DOHH2 (cell line): Measurements from ENCODE around the gene ZNF683.

ENCODE experiments used
- H3F3A ChIP-seq: fragments of 200-600 bp; sonication (generic), shearing (Covaris generic); 2 replicates; pipeline ENCODE4 v1.6.0; 2016; ENCODE audit warnings: antibody characterized with exemption, mild to moderate bottlenecking; ENCODE audit not compliant: control insufficient read depth, insufficient read depth
- H3K27ac ChIP-seq: fragments of 200-600 bp; sonication (generic); 2 replicates; pipeline ENCODE4 v1.5.1; 2014; ENCODE audit warnings: low read depth, mild to moderate bottlenecking, low read length, moderate library complexity
- H3K27me3 ChIP-seq: fragments of 200-600 bp; sonication (generic); 2 replicates; pipeline ENCODE4 v1.6.1; 2014; ENCODE audit warnings: mild to moderate bottlenecking, low read length, mixed read lengths; ENCODE audit not compliant: control insufficient read depth
- H3K36me3 ChIP-seq: fragments of 200-600 bp; sonication (generic); 2 replicates; pipeline ENCODE4 v1.6.1; 2014; ENCODE audit warnings: mild to moderate bottlenecking, low read length, moderate library complexity, mixed read lengths; ENCODE audit not compliant: control insufficient read depth
- H3K4me1 ChIP-seq: fragments of 200-600 bp; sonication (generic); 2 replicates; pipeline ENCODE4 v1.6.1; 2014; ENCODE audit warnings: mild to moderate bottlenecking, low read length, mixed read lengths; ENCODE audit not compliant: control insufficient read depth
- H3K4me2 ChIP-seq: fragments of 200-600 bp; sonication (generic); 2 replicates; pipeline ENCODE4 v1.6.0; 2014; ENCODE audit warnings: mild to moderate bottlenecking, low read length, moderate library complexity
- H3K4me3 ChIP-seq: fragments of 200-600 bp; sonication (generic); 2 replicates; pipeline ENCODE4 v1.5.1; 2014; ENCODE audit warnings: mild to moderate bottlenecking, low read length, mixed read lengths
- H3K79me2 ChIP-seq: fragments of 200-600 bp; sonication (generic); 2 replicates; pipeline ENCODE4 v1.6.1; 2014; ENCODE audit warnings: mild to moderate bottlenecking, low read length, mixed read lengths; ENCODE audit not compliant: control insufficient read depth
- H3K9me2 ChIP-seq: fragments of 200-600 bp; sonication (generic); replicated peaks from 2 replicates; pipeline ENCODE4 v1.6.1; 2014; ENCODE audit warnings: mild to moderate bottlenecking, low read length, mixed read lengths; ENCODE audit not compliant: control insufficient read depth
- H3K9me3 ChIP-seq: fragments of 200-600 bp; sonication (generic); 2 replicates; pipeline ENCODE4 v1.6.1; 2014; ENCODE audit warnings: antibody characterized with exemption, low read length, mixed read lengths; ENCODE audit not compliant: control insufficient read depth, insufficient read depth
- H4K20me1 ChIP-seq: fragments of 200-600 bp; sonication (generic); 2 replicates; pipeline ENCODE4 v1.6.0; 2014; ENCODE audit warnings: low read depth, mild to moderate bottlenecking, antibody characterized with exemption, low read length, moderate library complexity; ENCODE audit not compliant: control insufficient read depth, insufficient read depth
- CTCF ChIP-seq: fragments of 200-600 bp; sonication (generic); IDR thresholded peaks from one replicate; pipeline ENCODE4 v1.5.1; 2014; ENCODE audit warnings: antibody characterized with exemption, mild to moderate bottlenecking, low read depth, low read length; ENCODE audit not compliant: poor library complexity, severe bottlenecking
- EZH2phosphoT487 ChIP-seq: fragments of 200-600 bp; sonication (generic); IDR thresholded peaks from 2 replicates; pipeline ENCODE4 v1.6.1; 2017; ENCODE audit warnings: borderline replicate concordance, mild to moderate bottlenecking, antibody characterized with exemption, low read length, moderate library complexity, mixed read lengths

Gene ZNF683

GRCh38 chr1:26318338-26319064 is 54.0 kb downstream of the ZNF683 start:
- H3K36me3 ChIP-seq: peaks cover 32% of the 10 kb centered on the region
- H3K4me3 ChIP-seq: peak overlapping the region; percentile 81
- H4K20me1 ChIP-seq: no peaks in the 10 kb centered on the region
- H3K27ac ChIP-seq: peak overlapping the region; percentile 90
- peaks cover 28% of the 10 kb centered on the region for H3F3A ChIP-seq
- H3K4me1 ChIP-seq: peaks cover 95% of the 10 kb centered on the region
- H3K4me2 ChIP-seq: peak overlapping the region; percentile 80
- no peaks in the 10 kb centered on the region for H3K27me3 ChIP-seq
- no peaks in the 10 kb centered on the region for H3K9me3 ChIP-seq
- no peaks in the 10 kb centered on the region for H3K9me2 ChIP-seq
- peaks cover 31% of the 10 kb centered on the region for H3K79me2 ChIP-seq
- no peak for TF ChIP-seq EZH2phosphoT487
- no peak for TF ChIP-seq CTCF

GRCh38 chr1:26317612-26318337 is 54.8 kb downstream of the ZNF683 start, which contains the start of gene CD52:
CD52 (plus strand) TSS chr1:26317958; CDS start chr1:26318018, 60 bp downstream.
- Histone ChIP-seq H3K4me3 (peak within 1 kb of the TSS; percentile 81), H3K27me3 (no peaks in the 10 kb centered on the region), H3K27ac (peak within 1 kb of the TSS; percentile 90), H3K36me3 (peaks cover 32% of the 10 kb centered on the region), H3F3A (peaks cover 28% of the 10 kb centered on the region), H3K9me2 (no peaks in the 10 kb centered on the region), H3K4me1 (peaks cover 96% of the 10 kb centered on the region), H4K20me1 (no peaks in the 10 kb centered on the region), H3K79me2 (peaks cover 31% of the 10 kb centered on the region), H3K4me2 (peak within 1 kb of the TSS; percentile 80), H3K9me3 (no peaks in the 10 kb centered on the region)
- TF ChIP-seq CTCF (no peak), EZH2phosphoT487 (no peak)

- H3K4me2 ChIP-seq: peak overlapping the region; percentile 80
These were observed 55.4 kb downstream of the ZNF683 start for GRCh38 chr1:26317146-26317545.

More at GRCh38 chr1:26317146-26317545, 55.4 kb downstream of the ZNF683 start:
- Histone ChIP-seq H3F3A (peaks cover 28% of the 10 kb centered on the region), H3K4me3 (peak overlapping the region; percentile 81), H3K27ac (peak overlapping the region; percentile 90), H3K79me2 (peaks cover 31% of the 10 kb centered on the region), H3K9me2 (no peaks in the 10 kb centered on the region), H3K4me1 (peaks cover 90% of the 10 kb centered on the region), H4K20me1 (no peaks in the 10 kb centered on the region), H3K36me3 (peaks cover 26% of the 10 kb centered on the region), H3K9me3 (no peaks in the 10 kb centered on the region), H3K27me3 (no peaks in the 10 kb centered on the region)
- no peak for TF ChIP-seq EZH2phosphoT487
- TF ChIP-seq CTCF: no peak
